ENCODE measurements around the gene MYT1.
"Not testable (repeated sequence)": the region's sequence is repeated elsewhere in the genome, so short reads cannot be mapped to it uniquely, and the experiment has no call there.

MYT1 gene

DNA sequence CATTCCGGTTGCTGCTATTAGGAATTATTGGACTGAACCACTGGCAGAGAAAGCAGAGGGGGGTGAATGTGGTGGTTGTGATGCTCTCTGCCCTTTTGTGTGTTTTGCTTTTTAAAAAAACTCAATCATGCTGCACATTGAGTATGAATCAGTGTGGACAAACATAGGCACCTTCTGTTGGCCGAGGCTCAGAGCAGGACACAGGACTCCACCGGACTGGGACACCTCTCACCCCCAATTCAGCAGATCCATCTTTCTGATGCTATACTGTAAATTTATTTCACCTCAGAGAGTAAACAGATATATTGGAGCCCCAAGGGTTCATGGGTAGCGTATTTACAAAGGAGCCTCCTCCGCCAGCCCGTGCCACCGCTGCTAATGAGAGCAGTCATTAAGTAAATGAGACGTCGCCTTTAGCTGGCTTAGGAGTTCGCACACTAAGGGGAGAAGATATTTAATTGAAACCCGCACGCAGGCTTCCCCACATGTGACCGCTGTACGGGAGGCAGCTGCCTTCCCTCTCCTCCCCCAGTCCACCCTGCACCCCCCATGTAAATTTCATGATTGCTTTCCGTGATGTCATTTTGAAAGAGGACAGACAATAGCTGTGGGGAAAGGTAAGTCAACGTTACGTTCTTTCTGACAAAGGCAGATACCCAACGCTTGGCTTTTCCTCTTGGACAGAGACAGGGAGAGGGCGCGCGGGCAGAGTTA, at the start of gene MYT1:
Gene MYT1 (plus strand): TSS at position 330 of the 714 bp plus-strand sequence. CDS start 34,410 bp downstream, outside the sequence.
- Histone ChIP-seq H3K4me3 (ENCODE audit: low read depth, low read length) (no peak within 1 kb of the TSS), H3K4me1 (ENCODE audit: control insufficient read depth, insufficient read depth, low read length) (peaks cover 24% of the 10 kb centered on the region), H3K36me3 (ENCODE audit: control insufficient read depth, insufficient read depth, low read length) (no peaks in the 10 kb centered on the region), H3K27me3 (ENCODE audit: control insufficient read depth, insufficient read depth, low read length) (peaks cover 29% of the 10 kb centered on the region), H3K9me3 (ENCODE audit: control insufficient read depth, insufficient read depth, low read length) (no peaks in the 10 kb centered on the region), H3K9ac (ENCODE audit: low read depth, low read length) (no peak within 1 kb of the TSS)

DNA sequence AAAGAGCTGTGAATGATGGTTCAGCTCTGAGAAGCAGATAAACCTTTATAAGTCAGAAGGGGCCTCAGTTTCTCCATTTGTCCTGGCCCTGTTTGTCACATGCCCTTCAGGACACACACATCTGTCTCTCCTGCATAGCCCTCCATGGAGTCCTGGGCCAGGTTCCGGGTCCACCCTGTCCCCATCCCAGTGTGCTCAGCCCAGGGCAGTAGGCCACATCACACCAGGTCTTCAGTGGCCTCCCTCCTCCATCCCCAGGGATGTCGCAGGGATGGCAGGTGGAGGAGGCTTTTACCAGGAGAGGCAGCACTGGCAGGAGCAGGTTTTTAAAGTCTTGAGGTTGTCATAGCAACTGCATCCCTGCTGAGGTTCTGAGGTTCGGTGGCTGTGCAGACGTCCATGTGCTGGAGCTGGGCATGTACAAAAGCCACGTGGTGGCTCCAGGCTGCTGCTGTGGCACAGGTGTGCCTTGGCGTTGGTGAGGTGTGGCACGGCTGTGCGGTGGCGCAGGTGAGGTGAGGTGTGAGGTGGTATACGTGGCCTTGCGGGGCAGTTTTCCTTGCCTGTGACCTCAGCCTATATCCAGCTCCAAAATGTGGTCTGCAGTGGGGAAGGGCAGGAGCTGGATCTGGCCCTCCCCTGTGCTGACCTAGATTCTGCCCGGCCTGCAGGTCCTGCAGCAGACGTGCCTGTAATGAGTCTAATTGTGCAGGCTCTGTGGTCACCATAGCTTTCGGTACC, 48.9 kb upstream of the MYT1 start:
- Histone ChIP-seq H3K4me3 (ENCODE audit: low read depth, low read length) (no peak overlapping the region), H3K36me3 (ENCODE audit: control insufficient read depth, insufficient read depth, low read length) (no peaks in the 10 kb centered on the region), H3K27me3 (ENCODE audit: control insufficient read depth, insufficient read depth, low read length) (no peaks in the 10 kb centered on the region), H3K9ac (ENCODE audit: low read depth, low read length) (no peak overlapping the region), H3K9me3 (ENCODE audit: control insufficient read depth, insufficient read depth, low read length) (no peaks in the 10 kb centered on the region), H3K4me1 (ENCODE audit: control insufficient read depth, insufficient read depth, low read length) (no peaks in the 10 kb centered on the region)

DNA sequence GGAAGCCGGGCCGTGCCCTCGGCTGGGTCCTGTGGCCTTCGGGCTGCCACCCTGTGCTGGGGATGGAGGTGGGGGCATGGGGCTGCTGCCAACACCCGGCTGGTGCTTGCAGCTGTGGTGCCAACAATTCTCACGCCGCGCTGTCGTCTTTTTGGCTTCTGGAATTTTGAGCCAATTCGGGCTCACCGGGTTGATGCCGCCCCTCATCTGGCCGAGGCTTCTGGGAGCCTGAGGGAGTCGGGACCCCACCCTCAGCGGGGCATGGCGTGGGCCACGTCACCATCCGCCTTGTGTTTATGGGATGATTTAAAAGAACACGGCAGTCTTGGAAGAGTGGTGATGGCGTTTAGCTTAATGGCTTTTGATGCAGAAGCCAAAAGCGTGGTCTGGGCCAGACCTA, 48.2 kb upstream of the MYT1 start:
- no peaks in the 10 kb centered on the region for H3K27me3 ChIP-seq (ENCODE audit: control insufficient read depth, insufficient read depth, low read length)
- no peak overlapping the region for H3K4me3 ChIP-seq (ENCODE audit: low read depth, low read length)
- H3K36me3 ChIP-seq (ENCODE audit: control insufficient read depth, insufficient read depth, low read length): no peaks in the 10 kb centered on the region
- H3K9ac ChIP-seq (ENCODE audit: low read depth, low read length): no peak overlapping the region
- H3K4me1 ChIP-seq (ENCODE audit: control insufficient read depth, insufficient read depth, low read length): no peaks in the 10 kb centered on the region
- no peaks in the 10 kb centered on the region for H3K9me3 ChIP-seq (ENCODE audit: control insufficient read depth, insufficient read depth, low read length)

- H3K9me3 ChIP-seq (ENCODE audit: control insufficient read depth, insufficient read depth, low read length): no peaks in the 10 kb centered on the region
- H3K4me3 ChIP-seq (ENCODE audit: low read depth, low read length): no peak overlapping the region
- no peaks in the 10 kb centered on the region for H3K36me3 ChIP-seq (ENCODE audit: control insufficient read depth, insufficient read depth, low read length)
- H3K27me3 ChIP-seq (ENCODE audit: control insufficient read depth, insufficient read depth, low read length): no peaks in the 10 kb centered on the region
- no peaks in the 10 kb centered on the region for H3K4me1 ChIP-seq (ENCODE audit: control insufficient read depth, insufficient read depth, low read length)
- no peak overlapping the region for H3K9ac ChIP-seq (ENCODE audit: low read depth, low read length)
Measured at GRCh38 chr20:64116541-64117431, 47.5 kb upstream of the MYT1 start.

GRCh38 chr20:64117432-64117777, 46.8 kb upstream of the MYT1 start:
- not testable (repeated sequence) for H3K27me3 ChIP-seq (ENCODE audit: control insufficient read depth, insufficient read depth, low read length); H3K36me3 ChIP-seq (ENCODE audit: control insufficient read depth, insufficient read depth, low read length); H3K9me3 ChIP-seq (ENCODE audit: control insufficient read depth, insufficient read depth, low read length); H3K9ac ChIP-seq (ENCODE audit: low read depth, low read length); H3K4me3 ChIP-seq (ENCODE audit: low read depth, low read length); H3K4me1 ChIP-seq (ENCODE audit: control insufficient read depth, insufficient read depth, low read length)

GRCh38 chr20:64119301-64119680, 45.0 kb upstream of the MYT1 start:
- Histone ChIP-seq H3K9ac (ENCODE audit: low read depth, low read length) (no peak overlapping the region), H3K36me3 (ENCODE audit: control insufficient read depth, insufficient read depth, low read length) (no peaks in the 10 kb centered on the region), H3K9me3 (ENCODE audit: control insufficient read depth, insufficient read depth, low read length) (no peaks in the 10 kb centered on the region), H3K4me1 (ENCODE audit: control insufficient read depth, insufficient read depth, low read length) (no peaks in the 10 kb centered on the region), H3K27me3 (ENCODE audit: control insufficient read depth, insufficient read depth, low read length) (no peaks in the 10 kb centered on the region), H3K4me3 (ENCODE audit: low read depth, low read length) (no peak overlapping the region)

DNA sequence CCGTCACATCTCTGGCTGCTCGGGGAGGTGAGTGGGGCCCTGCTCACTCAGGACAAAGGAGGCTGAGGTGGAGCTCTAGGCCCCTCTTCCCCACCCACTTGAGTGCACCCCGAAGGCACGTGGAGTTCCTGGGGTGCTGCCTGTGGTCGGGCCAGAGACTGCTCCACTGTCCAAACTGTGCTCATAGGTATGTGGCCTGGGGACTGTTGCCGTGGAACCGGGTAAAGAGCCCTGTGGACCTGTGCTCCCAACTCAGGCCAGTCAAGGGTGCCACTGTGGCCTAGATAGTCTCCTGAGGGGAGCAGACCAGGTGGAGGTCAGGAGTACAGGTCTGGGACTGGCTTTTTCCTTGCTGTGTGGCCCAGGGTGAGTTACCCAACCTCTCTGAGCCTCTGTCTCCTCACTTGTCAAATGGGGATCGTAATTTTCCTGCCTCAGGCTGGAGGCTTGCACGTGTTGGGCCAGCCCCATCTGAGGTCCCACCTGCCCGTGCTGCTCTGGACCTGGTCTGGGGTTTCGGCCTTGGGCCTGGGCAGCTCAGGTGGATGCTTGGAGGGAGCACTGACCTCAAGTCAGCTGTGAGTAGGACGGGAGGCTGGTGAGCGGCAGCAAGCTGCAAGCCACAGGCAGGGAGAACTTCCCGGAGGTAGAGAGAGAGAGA, 44.4 kb upstream of the MYT1 start:
- Histone ChIP-seq H3K36me3 (ENCODE audit: control insufficient read depth, insufficient read depth, low read length) (no peaks in the 10 kb centered on the region), H3K4me1 (ENCODE audit: control insufficient read depth, insufficient read depth, low read length) (no peaks in the 10 kb centered on the region), H3K9ac (ENCODE audit: low read depth, low read length) (no peak overlapping the region), H3K27me3 (ENCODE audit: control insufficient read depth, insufficient read depth, low read length) (no peaks in the 10 kb centered on the region), H3K9me3 (ENCODE audit: control insufficient read depth, insufficient read depth, low read length) (no peaks in the 10 kb centered on the region), H3K4me3 (ENCODE audit: low read depth, low read length) (no peak overlapping the region)

DNA sequence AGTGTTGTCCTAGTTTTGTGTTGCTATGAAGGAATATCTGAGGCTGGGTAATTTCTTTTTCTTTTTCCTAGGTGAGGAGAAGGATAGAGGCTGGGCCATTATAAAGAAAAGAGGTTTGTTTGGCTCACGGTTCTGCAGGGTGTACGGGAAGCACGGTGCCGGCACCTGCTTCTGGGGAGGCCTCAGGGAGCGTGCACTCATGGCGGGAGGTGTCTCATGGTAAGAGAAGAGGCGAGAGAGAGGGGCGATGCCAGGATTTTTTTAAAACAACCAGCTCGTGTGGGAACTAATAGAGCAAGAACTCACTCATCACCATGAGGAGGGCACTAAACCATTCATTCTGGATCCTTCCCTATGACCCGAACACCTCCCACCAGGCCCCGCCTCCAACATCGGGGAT, 42.7 kb upstream of the MYT1 start:
- Histone ChIP-seq H3K9me3 (ENCODE audit: control insufficient read depth, insufficient read depth, low read length) (no peaks in the 10 kb centered on the region), H3K9ac (ENCODE audit: low read depth, low read length) (no peak overlapping the region), H3K36me3 (ENCODE audit: control insufficient read depth, insufficient read depth, low read length) (no peaks in the 10 kb centered on the region), H3K4me1 (ENCODE audit: control insufficient read depth, insufficient read depth, low read length) (no peaks in the 10 kb centered on the region), H3K27me3 (ENCODE audit: control insufficient read depth, insufficient read depth, low read length) (no peaks in the 10 kb centered on the region), H3K4me3 (ENCODE audit: low read depth, low read length) (no peak overlapping the region)

- H3K4me1 ChIP-seq (ENCODE audit: control insufficient read depth, insufficient read depth, low read length); H3K9ac ChIP-seq (ENCODE audit: low read depth, low read length); H3K27me3 ChIP-seq (ENCODE audit: control insufficient read depth, insufficient read depth, low read length); H3K36me3 ChIP-seq (ENCODE audit: control insufficient read depth, insufficient read depth, low read length); H3K9me3 ChIP-seq (ENCODE audit: control insufficient read depth, insufficient read depth, low read length); H3K4me3 ChIP-seq (ENCODE audit: low read depth, low read length): not testable (repeated sequence)
Measured at GRCh38 chr20:64122927-64123326, 41.3 kb upstream of the MYT1 start.

DNA sequence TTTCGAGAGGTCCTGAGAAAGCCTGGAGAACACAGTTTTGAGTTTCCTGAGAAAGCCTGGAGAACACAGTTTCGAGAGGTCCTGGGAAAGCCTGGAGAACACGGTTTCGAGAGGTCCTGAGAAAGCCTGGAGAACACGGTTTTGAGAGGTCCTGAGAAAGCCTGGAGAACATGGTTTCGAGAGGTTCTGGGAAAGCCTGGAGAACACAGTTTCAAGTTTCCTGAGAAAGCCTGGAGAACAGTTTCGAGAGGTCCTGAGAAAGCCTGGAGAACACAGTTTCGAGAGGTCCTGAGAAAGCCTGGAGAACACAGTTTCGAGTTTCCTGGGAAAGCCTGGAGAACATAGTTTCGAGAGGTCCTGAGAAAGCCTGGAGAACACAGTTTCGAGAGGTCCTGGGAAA, 40.7 kb upstream of the MYT1 start:
- H3K9me3 ChIP-seq (ENCODE audit: control insufficient read depth, insufficient read depth, low read length); H3K9ac ChIP-seq (ENCODE audit: low read depth, low read length); H3K36me3 ChIP-seq (ENCODE audit: control insufficient read depth, insufficient read depth, low read length); H3K27me3 ChIP-seq (ENCODE audit: control insufficient read depth, insufficient read depth, low read length); H3K4me1 ChIP-seq (ENCODE audit: control insufficient read depth, insufficient read depth, low read length); H3K4me3 ChIP-seq (ENCODE audit: low read depth, low read length): not testable (repeated sequence)

GRCh38 chr20:64129146-64129782, 35.0 kb upstream of the MYT1 start:
- Histone ChIP-seq H3K9ac (ENCODE audit: low read depth, low read length) (no peak overlapping the region), H3K9me3 (ENCODE audit: control insufficient read depth, insufficient read depth, low read length) (no peaks in the 10 kb centered on the region), H3K36me3 (ENCODE audit: control insufficient read depth, insufficient read depth, low read length) (no peaks in the 10 kb centered on the region), H3K27me3 (ENCODE audit: control insufficient read depth, insufficient read depth, low read length) (no peaks in the 10 kb centered on the region), H3K4me1 (ENCODE audit: control insufficient read depth, insufficient read depth, low read length) (no peaks in the 10 kb centered on the region), H3K4me3 (ENCODE audit: low read depth, low read length) (no peak overlapping the region)
